HUES48 (cell line): Measurements from ENCODE around the gene SCNN1A.
A peak's percentile ranks its signal among the peaks of the same experiment; 100 is the strongest.

Experiments
- H3K27ac ChIP-seq: one replicate; pipeline ENCODE4 v1.7.0; 2013; ENCODE audit warnings: low read depth, low read length, inconsistent platforms
- H3K27me3 ChIP-seq: 2 replicates; pipeline ENCODE4 v1.6.1; 2013; ENCODE audit warnings: mild to moderate bottlenecking, low read length; ENCODE audit not compliant: control insufficient read depth, insufficient read depth
- H3K36me3 ChIP-seq: 2 replicates; pipeline ENCODE4 v1.6.1; 2013; ENCODE audit warnings: low read length; ENCODE audit not compliant: control insufficient read depth, insufficient read depth
- H3K4me1 ChIP-seq: 2 replicates; pipeline ENCODE4 v1.6.1; 2013; ENCODE audit warnings: mild to moderate bottlenecking, low read length; ENCODE audit not compliant: control insufficient read depth, insufficient read depth
- H3K4me3 ChIP-seq: 2 replicates; pipeline ENCODE4 v1.5.1; 2013; ENCODE audit warnings: mild to moderate bottlenecking, low read depth, low read length
- H3K9ac ChIP-seq: 2 replicates; pipeline ENCODE4 v1.6.1; 2013; ENCODE audit warnings: mild to moderate bottlenecking, low read depth, low read length, moderate library complexity
- H3K9me3 ChIP-seq: 2 replicates; pipeline ENCODE4 v1.6.1; 2013; ENCODE audit warnings: low read length; ENCODE audit not compliant: control insufficient read depth, insufficient read depth

Gene SCNN1A

DNA sequence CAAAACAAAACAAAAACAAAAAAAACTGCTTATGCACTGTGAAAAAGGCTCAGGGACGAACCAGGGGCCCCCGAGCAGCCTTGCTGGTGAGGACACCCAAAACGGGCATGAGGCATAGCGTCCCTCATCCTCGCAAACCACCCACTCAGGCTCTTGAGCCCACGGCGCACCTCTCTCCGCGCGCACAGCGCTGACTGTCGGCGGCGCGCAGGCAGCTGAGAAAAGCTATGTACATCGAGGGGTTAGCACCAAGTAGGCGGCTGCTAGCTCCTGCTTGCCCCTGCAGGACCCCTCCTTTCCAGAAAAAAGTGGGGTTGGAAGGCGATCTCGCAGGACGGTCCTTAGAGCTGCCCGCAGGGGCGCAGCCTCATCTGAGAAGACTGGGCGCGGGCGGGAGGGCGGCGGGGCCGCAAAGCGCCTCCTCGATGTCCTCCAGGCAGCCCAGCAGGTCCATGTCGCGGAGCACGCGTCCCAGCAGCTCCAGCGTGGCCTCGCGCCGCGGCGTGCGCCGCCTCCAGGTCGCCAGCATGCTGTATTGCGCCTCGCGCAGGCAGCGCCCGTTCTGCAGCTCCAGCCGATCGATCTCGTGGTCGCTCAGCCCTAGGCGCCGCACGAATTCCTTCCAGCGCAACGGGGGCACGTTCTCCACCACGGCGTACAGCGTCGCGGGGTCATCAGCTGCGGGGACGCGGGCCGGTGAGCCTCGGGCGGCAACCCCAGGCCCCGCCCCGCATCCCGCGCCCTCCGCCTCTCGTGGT, 46.2 kb downstream of the SCNN1A start:
- no peak overlapping the region for H3K4me3 ChIP-seq
- no peaks in the 10 kb centered on the region for H3K27me3 ChIP-seq
- H3K36me3 ChIP-seq, result peaks cover 60% of the 10 kb centered on the region
- no peaks in the 10 kb centered on the region for H3K9me3 ChIP-seq
- H3K9ac ChIP-seq, result no peak overlapping the region
- H3K27ac ChIP-seq, result no peak overlapping the region
- peaks cover 23% of the 10 kb centered on the region for H3K4me1 ChIP-seq

DNA sequence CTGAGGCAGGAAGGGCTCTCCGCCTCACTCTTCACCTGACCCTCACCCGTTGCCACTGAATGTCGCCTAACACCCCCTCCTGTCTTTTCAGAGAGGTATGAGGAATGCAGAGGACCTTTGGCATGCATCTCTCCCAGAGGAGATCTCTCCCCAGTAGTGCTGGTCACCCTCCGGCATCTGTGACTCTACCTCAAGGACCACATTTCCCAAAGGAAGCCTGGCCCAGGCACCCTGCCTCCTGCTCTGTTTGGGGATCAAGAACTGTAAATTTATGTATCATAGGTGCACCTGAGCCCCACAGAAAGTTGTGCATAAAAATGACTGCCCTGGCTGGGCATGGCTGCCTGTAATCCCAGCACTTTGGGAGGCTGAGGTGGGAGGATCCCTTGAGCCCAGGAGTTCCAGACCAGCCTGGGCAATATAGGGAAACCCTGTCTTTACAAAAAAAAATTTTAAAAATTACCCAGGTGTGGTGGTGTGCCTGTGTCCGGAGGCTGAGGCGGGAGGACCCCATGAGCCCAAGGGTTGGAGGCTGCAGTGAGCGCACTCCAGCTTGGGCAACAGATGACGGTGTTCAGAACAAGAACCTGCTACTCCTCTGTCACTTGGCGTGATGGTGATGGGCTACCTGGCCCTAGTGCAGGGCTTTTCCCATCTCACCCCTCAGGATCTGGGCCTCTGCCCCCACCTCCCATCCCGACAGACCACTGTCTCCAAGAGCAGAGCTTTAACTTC, 47.2 kb downstream of the SCNN1A start:
- Histone ChIP-seq H3K36me3 (peaks cover 51% of the 10 kb centered on the region), H3K4me1 (peaks cover 31% of the 10 kb centered on the region), H3K27ac (no peak overlapping the region)

DNA sequence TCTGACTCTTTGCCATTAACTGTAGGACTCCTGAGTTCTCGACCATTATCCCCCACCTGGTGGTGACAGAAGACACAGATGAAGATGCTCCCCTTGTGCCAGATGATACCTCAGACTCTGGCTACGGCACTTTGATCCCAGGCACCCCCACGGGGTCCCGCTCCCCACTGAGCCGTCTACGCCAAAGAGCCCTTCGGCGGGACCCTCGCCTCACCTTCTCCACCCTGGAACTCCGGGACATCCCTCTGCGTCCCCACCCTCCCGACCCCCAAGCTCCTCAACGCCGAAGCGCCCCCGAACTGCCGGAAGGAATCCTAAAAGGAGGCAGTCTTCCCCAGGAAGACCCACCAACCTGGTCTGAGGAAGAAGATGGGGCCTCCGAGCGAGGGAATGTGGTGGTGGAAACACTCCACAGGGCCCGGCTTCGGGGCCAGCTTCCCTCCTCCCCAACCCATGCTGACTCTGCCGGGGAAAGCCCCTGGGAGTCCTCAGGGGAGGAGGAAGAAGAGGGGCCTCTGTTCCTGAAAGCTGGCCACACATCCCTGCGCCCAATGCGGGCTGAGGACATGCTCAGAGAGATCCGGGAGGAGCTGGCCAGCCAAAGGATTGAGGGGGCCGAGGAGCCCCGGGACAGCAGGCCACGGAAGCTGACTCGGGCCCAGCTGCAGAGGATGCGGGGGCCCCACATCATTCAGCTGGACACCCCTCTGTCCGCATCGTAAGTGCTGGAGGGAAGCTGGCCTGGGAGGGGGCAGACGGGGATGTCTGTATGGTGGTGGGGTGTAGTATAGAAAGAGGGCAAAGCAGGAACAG, 47.9 kb downstream of the SCNN1A start:
- peaks cover 43% of the 10 kb centered on the region for H3K36me3 ChIP-seq
- no peak overlapping the region for H3K4me3 ChIP-seq
- H3K27me3 ChIP-seq, result no peaks in the 10 kb centered on the region
- H3K9ac ChIP-seq, result no peak overlapping the region
- H3K4me1 ChIP-seq, result peaks cover 38% of the 10 kb centered on the region
- H3K27ac ChIP-seq, result no peak overlapping the region
- no peaks in the 10 kb centered on the region for H3K9me3 ChIP-seq

More for the DNA sequence above, 47.2 kb downstream of the SCNN1A start:
- H3K9me3 ChIP-seq, result no peaks in the 10 kb centered on the region
- no peak overlapping the region for H3K9ac ChIP-seq
- H3K27me3 ChIP-seq, result no peaks in the 10 kb centered on the region
- no peak overlapping the region for H3K4me3 ChIP-seq

- H3K9ac ChIP-seq, result no peak overlapping the region
- H3K27me3 ChIP-seq, result no peaks in the 10 kb centered on the region
- H3K4me3 ChIP-seq, result no peak overlapping the region
- H3K9me3 ChIP-seq, result no peaks in the 10 kb centered on the region
- peaks cover 39% of the 10 kb centered on the region for H3K36me3 ChIP-seq
- H3K27ac ChIP-seq, result no peak overlapping the region
- peaks cover 46% of the 10 kb centered on the region for H3K4me1 ChIP-seq
Measured at GRCh38 chr12:6326316-6327228, 48.8 kb downstream of the SCNN1A start.

GRCh38 chr12:6324936-6325750, 50.2 kb downstream of the SCNN1A start:
- no peaks in the 10 kb centered on the region for H3K27me3 ChIP-seq
- H3K4me3 ChIP-seq, result no peak overlapping the region
- no peak overlapping the region for H3K9ac ChIP-seq
- H3K27ac ChIP-seq, result peak overlapping the region; percentile 100
- peaks cover 46% of the 10 kb centered on the region for H3K4me1 ChIP-seq
- peaks cover 29% of the 10 kb centered on the region for H3K36me3 ChIP-seq
- no peaks in the 10 kb centered on the region for H3K9me3 ChIP-seq

GRCh38 chr12:6323995-6324711, 51.2 kb downstream of the SCNN1A start:
- peak overlapping the region; percentile 65 for H3K9ac ChIP-seq
- H3K36me3 ChIP-seq, result peaks cover 30% of the 10 kb centered on the region
- peak overlapping the region; percentile 100 for H3K27ac ChIP-seq
- H3K4me3 ChIP-seq, result peak overlapping the region; percentile 6; the same call in 1 of the 2 replicates
- H3K27me3 ChIP-seq, result no peaks in the 10 kb centered on the region
- H3K9me3 ChIP-seq, result no peaks in the 10 kb centered on the region
- H3K4me1 ChIP-seq, result peaks cover 46% of the 10 kb centered on the region

DNA sequence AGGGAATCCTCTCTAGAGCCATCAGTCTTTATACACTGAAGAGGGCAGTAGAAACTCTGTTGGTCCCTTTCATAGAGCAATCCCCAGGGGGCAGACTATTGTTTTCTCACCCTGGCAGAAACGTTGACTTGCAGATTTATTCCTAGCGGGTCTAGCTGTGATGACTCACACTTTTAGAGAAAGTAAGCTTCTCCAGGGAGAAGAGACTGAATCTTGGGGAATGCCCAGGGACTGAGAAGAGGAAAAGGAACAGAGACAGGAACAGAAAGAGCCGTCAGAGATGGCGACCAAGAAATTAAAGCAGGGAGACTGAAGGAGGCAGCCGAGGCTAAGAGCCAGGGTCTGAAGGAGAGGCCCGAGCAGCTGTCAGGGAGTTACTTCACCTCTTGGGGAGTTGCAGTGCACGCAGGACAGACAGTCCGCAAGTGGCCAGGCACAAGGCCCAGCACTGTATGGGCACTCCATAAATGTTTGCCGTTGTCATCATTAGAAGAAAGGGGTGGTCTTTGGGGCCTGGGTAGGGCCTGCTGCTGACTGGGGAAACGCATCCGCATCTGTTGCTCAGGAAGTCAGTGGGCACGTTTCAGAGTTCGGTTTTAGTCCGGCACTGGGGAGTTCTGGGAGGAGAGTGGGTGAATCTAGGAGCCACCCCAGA, 51.9 kb downstream of the SCNN1A start:
- H3K9ac ChIP-seq, result peak overlapping the region; percentile 65

GRCh38 chr12:6322969-6323339, 52.4 kb downstream of the SCNN1A start:
- Histone ChIP-seq H3K9me3 (no peaks in the 10 kb centered on the region), H3K27ac (peak overlapping the region; percentile 100), H3K27me3 (no peaks in the 10 kb centered on the region), H3K36me3 (peaks cover 29% of the 10 kb centered on the region), H3K4me3 (no peak overlapping the region; the same call in 1 of the 2 replicates), H3K9ac (peak overlapping the region; percentile 2; the same call in 1 of the 2 replicates), H3K4me1 (peaks cover 46% of the 10 kb centered on the region)

More for the DNA sequence above, 51.9 kb downstream of the SCNN1A start:
- H3K27me3 ChIP-seq, result no peaks in the 10 kb centered on the region
- H3K27ac ChIP-seq, result peak overlapping the region; percentile 100
- no peaks in the 10 kb centered on the region for H3K9me3 ChIP-seq
- H3K4me1 ChIP-seq, result peaks cover 46% of the 10 kb centered on the region
- H3K36me3 ChIP-seq, result peaks cover 29% of the 10 kb centered on the region
- H3K4me3 ChIP-seq, result peak overlapping the region; percentile 6

- Histone ChIP-seq H3K4me3 (no peak overlapping the region), H3K27ac (peak overlapping the region; percentile 100), H3K27me3 (no peaks in the 10 kb centered on the region), H3K36me3 (peaks cover 35% of the 10 kb centered on the region), H3K9me3 (no peaks in the 10 kb centered on the region), H3K4me1 (peaks cover 46% of the 10 kb centered on the region), H3K9ac (no peak overlapping the region)
Measured at GRCh38 chr12:6322352-6322751, 53.0 kb downstream of the SCNN1A start.
